Brain pericyte (primary cell): ENCODE data around the gene ZSWIM8.

Source experiments
- DNase-seq: peaks from one replicate; pipeline ENCODE4 v3.0.0-alpha.2; 2012; ENCODE audit warnings: low read depth, low spot score

The ZSWIM8 gene

GRCh38 chr10:73840403-73841060, 55.1 kb downstream of the ZSWIM8 start:
- no peak for DNase-seq

GRCh38 chr10:73841061-73841421, 55.6 kb downstream of the ZSWIM8 start:
- DNase-seq, result no peak

GRCh38 chr10:73841526-73842285, 56.3 kb downstream of the ZSWIM8 start:
- no peak for DNase-seq

GRCh38 chr10:73842349-73842748, 56.9 kb downstream of the ZSWIM8 start:
- DNase-seq, result no peak

GRCh38 chr10:73843261-73843660, 57.9 kb downstream of the ZSWIM8 start:
- DNase-seq, result no peak

DNA sequence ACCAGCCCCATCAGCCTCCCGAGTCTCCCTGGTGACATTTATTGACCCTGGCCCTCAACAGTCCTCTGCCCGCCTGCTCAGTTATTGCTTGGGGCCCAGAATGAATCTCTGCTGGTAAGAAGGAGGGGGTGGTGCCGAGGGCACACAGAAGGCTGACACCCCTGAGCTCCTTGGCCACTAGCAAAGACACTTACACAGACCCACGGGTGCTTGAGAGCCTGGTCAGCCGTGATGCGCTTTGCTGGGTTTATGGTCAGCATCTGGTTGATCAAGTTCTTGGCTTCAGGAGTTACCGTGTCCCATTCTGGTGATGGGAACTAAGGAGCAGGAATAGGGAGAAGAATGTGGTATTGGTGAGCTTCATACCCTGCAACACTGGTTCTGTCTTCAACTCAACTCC, 61.6 kb downstream of the ZSWIM8 start:
- DNase-seq, result no peak

GRCh38 chr10:73848821-73849489, 63.5 kb downstream of the ZSWIM8 start:
- peak; percentile 80 for DNase-seq

DNA sequence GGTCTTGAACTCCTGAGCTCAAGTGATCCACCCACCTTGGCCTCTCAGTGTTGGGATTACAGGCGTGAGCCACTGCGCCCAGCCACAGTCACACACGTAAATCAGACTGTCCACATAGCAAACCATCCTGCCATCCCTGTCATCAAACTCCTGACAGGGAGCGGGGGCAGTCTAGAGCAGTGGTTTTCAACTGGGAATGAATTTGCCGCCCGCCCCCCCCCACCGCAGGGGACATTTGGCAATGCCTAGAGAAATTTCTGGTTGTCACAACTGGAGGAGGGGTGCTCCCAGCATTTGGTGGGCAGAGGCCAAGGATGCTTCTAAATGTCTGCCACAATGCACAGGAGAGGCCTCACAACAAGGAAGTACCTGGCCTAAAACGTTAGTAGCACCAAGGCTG, 64.8 kb downstream of the ZSWIM8 start:
- DNase-seq, result no peak

GRCh38 chr10:73850863-73851461, 65.6 kb downstream of the ZSWIM8 start:
- no peak for DNase-seq
